Measurements from ENCODE around the gene LFNG.
A peak's percentile ranks its signal among the peaks of the same experiment; 100 is the strongest.

The LFNG gene

GRCh38 chr7:2519119-2519930 lies at the start of gene LFNG:
Gene LFNG, plus strand, starts transcription at chr7:2519774. Its CDS starts 88 bp downstream, at chr7:2519862.
- DNase-seq (ENCODE audit: low read depth in 2 of 2) = peak; percentile 68 to 80

GRCh38 chr7:2470204-2471021 lies 49.2 kb upstream of the LFNG start:
- DNase-seq (ENCODE audit: low read depth in 2 of 2) = no peak

GRCh38 chr7:2471022-2471329 lies 48.6 kb upstream of the LFNG start:
- no peak for DNase-seq (ENCODE audit: low read depth in 2 of 2)

- no peak for DNase-seq (ENCODE audit: low read depth in 2 of 2)
Observed at GRCh38 chr7:2471396-2471795, 48.2 kb upstream of the LFNG start.

- no peak for DNase-seq (ENCODE audit: low read depth in 2 of 2)
Observed at GRCh38 chr7:2472739-2473138, 46.8 kb upstream of the LFNG start.

GRCh38 chr7:2473496-2474180 lies 45.9 kb upstream of the LFNG start:
- no peak for DNase-seq (ENCODE audit: low read depth in 2 of 2)

- DNase-seq (ENCODE audit: low read depth in 2 of 2) = no peak
Observed at GRCh38 chr7:2474224-2474623, 45.4 kb upstream of the LFNG start.

GRCh38 chr7:2474813-2475677 lies 44.5 kb upstream of the LFNG start:
- no peak for DNase-seq (ENCODE audit: low read depth in 2 of 2)

GRCh38 chr7:2475678-2476015 lies 43.9 kb upstream of the LFNG start:
- DNase-seq (ENCODE audit: low read depth in 2 of 2) = no peak

GRCh38 chr7:2476298-2476697 lies 43.3 kb upstream of the LFNG start, which contains the start of gene GRIFIN:
Gene GRIFIN, minus strand, starts transcription at chr7:2476398. Its CDS starts 15 bp downstream, at chr7:2476383.
- DNase-seq (ENCODE audit: low read depth in 2 of 2) = no peak

- DNase-seq (ENCODE audit: low read depth in 2 of 2) = no peak
Observed at GRCh38 chr7:2476776-2477446, 42.7 kb upstream of the LFNG start.

- DNase-seq (ENCODE audit: low read depth in 2 of 2) = peak; percentile 17 to 25
Observed at GRCh38 chr7:2477447-2478398, 41.9 kb upstream of the LFNG start.

- no peak for DNase-seq (ENCODE audit: low read depth in 2 of 2)
Observed at GRCh38 chr7:2478399-2478785, 41.2 kb upstream of the LFNG start.

- DNase-seq (ENCODE audit: low read depth in 2 of 2) = no peak
Observed at GRCh38 chr7:2478800-2479199, 40.8 kb upstream of the LFNG start.

- no peak for DNase-seq (ENCODE audit: low read depth in 2 of 2)
Observed at GRCh38 chr7:2479276-2480069, 40.1 kb upstream of the LFNG start.

- no peak for DNase-seq (ENCODE audit: low read depth in 2 of 2)
Observed at GRCh38 chr7:2480070-2480408, 39.5 kb upstream of the LFNG start.

GRCh38 chr7:2481195-2481594 lies 38.4 kb upstream of the LFNG start:
- no peak for DNase-seq (ENCODE audit: low read depth in 2 of 2)

- no peak for DNase-seq (ENCODE audit: low read depth in 2 of 2)
Observed at GRCh38 chr7:2482725-2483451, 36.7 kb upstream of the LFNG start.

- DNase-seq (ENCODE audit: low read depth in 2 of 2) = no peak
Observed at GRCh38 chr7:2483494-2483893, 36.1 kb upstream of the LFNG start.

Data from stimulated activated CD8-positive, alpha-beta memory T cell treated with anti-CD3 and anti-CD28 coated beads, Interleukin-15, amount 100 ng/mL, for 4 hours (primary cell).